GM11168 (cell line): Measurements from ENCODE around the gene NEU3.
"Not testable (repeated sequence)": the region's sequence is repeated elsewhere in the genome, so short reads cannot be mapped to it uniquely, and the experiment has no call there.

ENCODE experiments used
- in situ Hi-C: fragments of 300-500 bp; cut with MboI; formaldehyde crosslinking; loops from one replicate; pipeline ENCODE4 v1.12.0; 2022; ENCODE audit warnings: low sequenced_read_pairs; ENCODE audit not compliant: unreplicated experiment

The NEU3 gene

DNA sequence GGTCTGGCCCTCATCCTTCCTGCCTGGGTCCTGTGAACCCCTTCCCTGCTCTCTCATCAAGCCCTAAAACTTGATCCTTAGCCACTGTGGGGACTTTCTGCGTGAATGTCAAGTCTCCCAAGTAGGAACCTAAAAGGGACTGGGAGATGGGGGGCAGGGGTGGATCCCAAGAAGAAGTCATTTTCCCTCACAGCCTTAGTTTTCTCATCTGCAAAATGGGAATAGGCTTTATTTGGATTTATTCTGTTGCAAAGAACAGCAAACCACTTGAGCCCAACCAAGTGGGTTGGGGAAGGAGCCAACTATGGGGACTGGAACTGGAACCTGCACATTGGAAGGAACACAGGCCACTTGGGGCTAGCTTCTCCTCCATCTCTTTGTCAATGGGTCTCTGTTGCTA lies 36.8 kb downstream of the NEU3 start:
- in situ Hi-C loops = no loop called here

DNA sequence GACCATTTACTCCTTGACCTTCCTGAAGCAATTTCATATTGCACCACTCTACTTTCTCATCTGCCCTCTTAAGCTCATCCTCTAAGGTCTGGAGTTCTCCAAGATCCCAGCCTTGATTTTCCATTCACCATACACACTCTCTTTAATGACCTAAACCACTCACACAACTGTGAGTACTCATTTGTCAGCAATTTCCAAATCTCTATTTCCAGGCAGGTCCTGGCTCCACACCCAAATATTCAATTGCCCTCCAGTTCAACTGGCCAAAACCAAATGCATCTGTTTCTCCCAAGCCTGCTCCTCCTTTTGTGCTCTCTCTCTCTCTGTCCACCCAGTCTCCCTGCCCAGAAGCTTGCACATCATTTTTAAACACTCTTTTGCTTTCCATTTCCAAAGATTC lies 39.6 kb downstream of the NEU3 start:
- in situ Hi-C loops = no loop called here

DNA sequence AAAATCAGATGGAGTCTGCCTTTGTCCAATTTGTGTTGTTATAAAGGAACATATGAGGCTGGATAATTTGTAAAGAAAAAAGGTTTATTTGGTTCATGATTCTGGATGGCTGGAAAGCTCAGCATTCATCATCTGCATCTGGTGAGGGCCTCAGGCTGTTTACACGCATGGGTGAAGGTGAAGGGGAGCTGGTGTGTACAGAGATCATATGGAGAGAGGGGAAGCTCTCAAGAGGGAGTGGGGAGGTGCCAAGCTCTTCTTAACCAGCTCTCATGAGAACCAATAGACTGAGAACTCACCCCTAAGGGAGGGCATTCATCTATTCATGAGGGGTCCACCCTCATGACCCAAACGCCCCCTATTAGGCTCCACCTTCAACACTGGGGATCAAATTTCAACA lies 40.0 kb downstream of the NEU3 start:
- in situ Hi-C loops = no loop called here

GRCh38 chr11:75029836-75030631 lies 41.3 kb downstream of the NEU3 start:
- in situ Hi-C loops = no loop called here

GRCh38 chr11:75031224-75031753 lies 42.6 kb downstream of the NEU3 start:
- in situ Hi-C loops = no loop called here

- in situ Hi-C loops = no loop called here
Observed at GRCh38 chr11:75031771-75032549, 43.2 kb downstream of the NEU3 start.

GRCh38 chr11:75032550-75032935 lies 43.8 kb downstream of the NEU3 start:
- in situ Hi-C loops = no loop called here

- in situ Hi-C loops = no loop called here
Observed at GRCh38 chr11:75033916-75034315, 45.2 kb downstream of the NEU3 start.

DNA sequence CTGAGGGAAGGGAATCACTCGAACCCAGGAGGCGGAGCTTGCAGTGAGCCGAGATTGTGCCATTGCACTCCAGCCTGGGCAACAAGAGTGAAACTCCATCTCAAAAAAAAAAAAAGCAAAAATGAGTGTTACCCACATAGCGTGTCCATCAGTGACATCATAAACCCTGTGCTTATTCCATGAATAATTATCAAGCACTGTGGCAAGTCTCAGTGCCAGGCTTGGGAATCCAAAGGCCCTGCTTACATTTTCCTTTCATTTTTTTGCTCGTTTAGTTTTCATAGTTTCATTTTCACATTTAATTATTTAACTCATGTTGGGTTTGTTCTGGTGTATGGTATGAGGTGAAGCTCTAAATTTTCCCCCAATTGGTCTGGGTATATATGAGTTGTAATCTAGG lies 46.5 kb downstream of the NEU3 start:
- in situ Hi-C loops = no loop called here

DNA sequence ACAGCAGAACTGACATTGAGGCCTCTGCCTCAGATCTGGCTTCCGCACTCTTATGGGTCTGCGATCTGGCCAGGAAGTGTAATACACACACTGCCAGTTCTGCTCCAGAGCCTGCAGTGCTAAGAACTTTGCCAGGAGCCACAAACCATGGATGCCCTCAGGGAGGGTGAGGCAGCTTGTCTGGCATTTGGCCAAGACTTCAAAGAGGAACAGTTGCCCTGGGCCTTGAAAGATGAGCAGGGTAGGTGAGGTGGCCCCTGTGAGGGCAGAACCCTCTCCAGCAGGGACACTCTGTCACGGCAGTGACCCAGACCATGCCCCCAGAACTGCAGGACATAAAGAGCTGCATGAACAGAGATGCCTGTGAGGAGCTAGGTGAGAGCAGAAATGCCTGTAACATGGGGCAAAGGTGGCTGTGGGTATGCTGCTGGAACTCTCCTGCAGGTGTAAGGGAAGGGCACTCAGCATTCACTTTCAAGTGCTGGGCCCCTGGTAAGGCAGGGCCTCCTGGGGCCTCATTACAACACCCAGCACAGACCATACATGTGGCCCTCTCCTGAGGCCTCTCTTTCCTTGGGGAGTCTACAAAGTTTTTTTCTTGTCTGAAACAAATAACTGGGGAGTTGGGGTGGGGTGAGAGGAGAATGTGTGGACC lies 47.3 kb downstream of the NEU3 start:
- in situ Hi-C loops = no loop called here

DNA sequence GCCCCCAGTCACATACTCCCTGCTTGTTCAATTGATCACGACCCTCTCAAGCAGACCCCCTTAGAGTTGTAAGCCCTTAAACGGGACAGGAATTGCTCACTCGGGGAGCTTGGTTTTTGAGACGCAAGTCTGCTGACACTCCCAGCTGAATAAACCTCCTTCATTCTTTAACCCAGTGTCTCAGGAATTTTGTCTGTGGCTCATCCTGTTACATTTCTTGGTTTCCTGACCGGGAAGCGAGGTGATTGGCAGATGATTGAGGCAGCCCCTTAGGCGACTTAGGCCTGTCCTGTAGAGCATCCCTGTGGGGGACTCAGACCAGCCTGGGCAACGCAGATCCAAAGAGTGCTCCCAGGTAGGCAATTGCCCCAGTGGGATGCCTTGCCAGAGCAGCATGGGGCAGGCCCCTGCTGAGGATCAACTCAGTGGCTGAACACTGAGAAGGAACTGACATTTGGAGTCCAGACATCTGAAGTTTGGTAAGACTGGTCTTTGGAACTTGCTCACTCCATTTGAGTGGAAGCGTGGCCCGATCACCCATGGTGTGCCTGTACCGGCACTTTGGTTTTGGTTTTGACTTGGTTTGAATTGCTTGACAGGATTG lies 51.5 kb downstream of the NEU3 start:
- in situ Hi-C loops = no loop called here

GRCh38 chr11:75041263-75041662 lies 52.5 kb downstream of the NEU3 start:
- in situ Hi-C loops = no loop called here

- in situ Hi-C loops = not testable (repeated sequence)
Observed at GRCh38 chr11:75041821-75042220, 53.1 kb downstream of the NEU3 start.

DNA sequence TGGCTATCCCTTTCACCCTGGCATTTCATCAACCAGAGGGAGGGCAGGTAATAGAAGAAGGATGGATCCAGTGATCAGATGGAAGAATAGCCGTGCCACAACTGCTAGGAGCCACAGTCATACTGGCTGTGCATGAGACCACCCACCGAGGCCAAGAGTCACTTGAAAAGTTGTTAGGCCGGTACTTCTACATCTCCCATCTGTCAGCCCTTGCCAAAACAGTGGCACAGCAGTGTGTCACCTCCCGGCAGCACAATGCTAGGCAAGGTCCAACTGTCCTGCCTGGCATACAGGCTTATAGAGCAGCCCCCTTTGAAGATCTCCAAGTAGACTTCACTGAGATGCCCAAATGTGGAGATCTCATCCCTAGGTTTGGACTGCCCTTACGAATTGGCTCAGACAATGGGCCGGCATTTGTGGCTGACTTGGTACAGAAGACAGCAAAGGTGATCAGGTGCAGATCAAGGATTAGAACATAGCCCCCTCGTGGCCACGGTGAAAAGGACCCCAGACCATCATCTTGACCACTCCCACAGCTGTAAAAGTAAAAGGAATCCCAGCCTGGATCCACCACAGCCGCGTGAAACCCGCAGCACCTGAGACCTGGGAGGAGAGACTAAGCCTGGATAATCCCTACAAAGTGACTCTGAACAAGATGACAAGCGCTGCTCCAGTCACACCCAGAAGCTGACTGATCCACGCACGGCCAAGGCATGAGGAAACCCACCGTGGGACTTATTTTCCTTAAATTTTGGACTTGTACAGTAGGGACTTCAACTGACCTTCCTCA lies 55.8 kb downstream of the NEU3 start:
- in situ Hi-C loops = not testable (repeated sequence)

DNA sequence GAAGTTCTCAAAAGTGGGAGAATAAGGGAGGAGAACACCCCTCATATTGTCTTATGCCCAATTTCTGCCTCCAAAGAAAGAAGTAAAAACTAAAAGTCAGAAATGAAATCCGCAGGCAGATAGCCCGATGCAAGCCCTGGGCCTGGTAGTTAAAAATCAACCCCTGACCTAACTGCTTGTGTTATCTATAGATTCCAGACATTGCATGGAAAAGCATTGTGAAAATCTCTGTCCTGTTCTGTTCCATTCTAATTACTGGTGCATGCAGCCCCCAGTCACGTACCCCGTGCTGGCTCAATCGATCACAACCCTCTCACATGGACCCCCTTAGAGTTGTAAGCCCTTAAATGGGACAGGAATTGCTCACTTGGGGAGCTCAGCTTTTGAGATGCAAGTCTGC lies 57.9 kb downstream of the NEU3 start:
- in situ Hi-C loops = not testable (repeated sequence)

- in situ Hi-C loops = no loop called here
Observed at GRCh38 chr11:75047191-75047590, 58.5 kb downstream of the NEU3 start.

GRCh38 chr11:75049501-75050266 lies 61.0 kb downstream of the NEU3 start:
- in situ Hi-C loops = not testable (repeated sequence)

DNA sequence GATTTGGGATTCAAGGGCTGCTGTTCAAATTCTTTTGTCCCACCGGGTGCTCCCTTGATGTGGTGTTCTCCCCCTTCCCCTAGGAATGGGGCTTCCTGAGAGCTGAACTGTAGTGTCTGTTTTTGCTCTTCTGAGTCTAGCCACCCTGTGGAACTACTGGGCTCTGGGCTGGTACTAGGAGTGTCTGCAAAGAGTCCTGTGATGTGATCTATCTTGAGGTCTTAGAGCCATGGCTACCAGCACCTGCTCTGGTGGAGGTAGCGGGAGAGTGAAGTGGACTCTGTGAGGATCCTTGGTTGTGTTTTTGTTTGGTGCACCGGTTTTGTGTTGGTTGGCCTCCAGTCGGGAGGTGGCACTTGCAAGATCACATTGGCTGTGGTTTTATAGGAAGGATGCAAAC lies 61.8 kb downstream of the NEU3 start:
- in situ Hi-C loops = no loop called here

GRCh38 chr11:75051043-75051442 lies 62.3 kb downstream of the NEU3 start:
- in situ Hi-C loops = no loop called here
